Measurements from ENCODE around the gene NUP155.
A peak's percentile ranks its signal among the peaks of the same experiment; 100 is the strongest.
"Not testable (repeated sequence)": the region's sequence is repeated elsewhere in the genome, so short reads cannot be mapped to it uniquely, and the experiment has no call there.

NUP155 gene

GRCh38 chr5:37275511-37275910 lies 95.4 kb downstream of the NUP155 start:
- DNase-seq: no peak

GRCh38 chr5:37272511-37272910 lies 98.4 kb downstream of the NUP155 start:
- no peak for DNase-seq

- not testable (repeated sequence) for DNase-seq
These were observed 102.8 kb downstream of the NUP155 start for GRCh38 chr5:37268100-37268499.

GRCh38 chr5:37255774-37256358 lies 115.0 kb downstream of the NUP155 start:
- DNase-seq: no peak

GRCh38 chr5:37254581-37254980 lies 116.3 kb downstream of the NUP155 start:
- DNase-seq: no peak

GRCh38 chr5:37251665-37252064 lies 119.2 kb downstream of the NUP155 start:
- no peak for DNase-seq

- DNase-seq: no peak
These were observed 121.1 kb downstream of the NUP155 start for GRCh38 chr5:37249815-37250164.

GRCh38 chr5:37248970-37249814 lies 121.7 kb downstream of the NUP155 start, which contains the start of gene CPLANE1:
Gene CPLANE1 (minus strand): TSS chr5:37249376. CDS start chr5:37247698, 1,678 bp downstream.
- peak; percentile 25 to 30 for DNase-seq

- no peak for DNase-seq
These were observed 122.4 kb downstream of the NUP155 start for GRCh38 chr5:37248421-37248969.

- DNase-seq: no peak
These were observed 123.4 kb downstream of the NUP155 start for GRCh38 chr5:37247496-37247895.

- no peak for DNase-seq
These were observed 123.9 kb downstream of the NUP155 start for GRCh38 chr5:37247036-37247435.
